ENCODE data around the gene ZNF428.
"Not testable (repeated sequence)": the region's sequence is repeated elsewhere in the genome, so short reads cannot be mapped to it uniquely, and the experiment has no call there.

Gene ZNF428

GRCh38 chr19:43616306-43616705, 3.1 kb downstream of the ZNF428 start:
- DNase-seq: no peak

- no peak for DNase-seq
Observed at GRCh38 chr19:43612374-43612773, 7.1 kb downstream of the ZNF428 start.

- no peak for DNase-seq
Observed at GRCh38 chr19:43611788-43612187, 7.6 kb downstream of the ZNF428 start, which contains the start of gene SRRM5. SRRM5 (plus strand) TSS chr19:43612088; CDS start chr19:43612122, 34 bp downstream.

- no peak for DNase-seq
Observed at GRCh38 chr19:43610493-43610892, 8.9 kb downstream of the ZNF428 start.

- no peak for DNase-seq
Observed at GRCh38 chr19:43609872-43610271, 9.6 kb downstream of the ZNF428 start.

GRCh38 chr19:43607238-43608205, 11.9 kb downstream of the ZNF428 start:
- DNase-seq: no peak

GRCh38 chr19:43606569-43607229, 12.7 kb downstream of the ZNF428 start:
- DNase-seq: no peak

GRCh38 chr19:43605875-43606568, 13.4 kb downstream of the ZNF428 start:
- DNase-seq: no peak

- DNase-seq: not testable (repeated sequence)
Observed at GRCh38 chr19:43600326-43600725, 19.1 kb downstream of the ZNF428 start.

- DNase-seq: no peak
Observed at GRCh38 chr19:43599635-43600295, 19.7 kb downstream of the ZNF428 start.

GRCh38 chr19:43598445-43599240, 20.8 kb downstream of the ZNF428 start:
- DNase-seq: no peak

- no peak for DNase-seq
Observed at GRCh38 chr19:43597876-43598275, 21.6 kb downstream of the ZNF428 start.

- DNase-seq: no peak
Observed at GRCh38 chr19:43596842-43597461, 22.5 kb downstream of the ZNF428 start.

- DNase-seq: peak; percentile 100
Observed at GRCh38 chr19:43595999-43596841, 23.2 kb downstream of the ZNF428 start, which contains the start of the genes IRGQ and ZNF576. IRGQ (minus strand) TSS chr19:43596134; CDS start chr19:43595338, 796 bp downstream. ZNF576 (plus strand) TSS chr19:43596595; CDS start chr19:43597109, 514 bp downstream.

GRCh38 chr19:43595605-43595998, 23.8 kb downstream of the ZNF428 start:
- DNase-seq: no peak

GRCh38 chr19:43594710-43595604, 24.5 kb downstream of the ZNF428 start:
- DNase-seq: peak; percentile 78

GRCh38 chr19:43594081-43594697, 25.2 kb downstream of the ZNF428 start:
- no peak for DNase-seq

- no peak for DNase-seq
Observed at GRCh38 chr19:43592800-43593350, 26.6 kb downstream of the ZNF428 start.

Data from activated CD4-positive, alpha-beta T cell treated with anti-CD3 and anti-CD28 coated beads, Interleukin-2, Interleukin-6, amounts not matched to agents 100 ng/mL and 50 ng/mL, durations not matched to agents 16 hours and 8 hours (primary cell).